ENCODE results near the gene CPVL. TPM values are rescaled to one million over a fixed set of nuclear protein-coding genes. Genes with fewer than 3 reads are reported as not detected.

The CPVL gene
- total RNA-seq, 1 donor from 2014 or later: 30.2 TPM

DNA sequence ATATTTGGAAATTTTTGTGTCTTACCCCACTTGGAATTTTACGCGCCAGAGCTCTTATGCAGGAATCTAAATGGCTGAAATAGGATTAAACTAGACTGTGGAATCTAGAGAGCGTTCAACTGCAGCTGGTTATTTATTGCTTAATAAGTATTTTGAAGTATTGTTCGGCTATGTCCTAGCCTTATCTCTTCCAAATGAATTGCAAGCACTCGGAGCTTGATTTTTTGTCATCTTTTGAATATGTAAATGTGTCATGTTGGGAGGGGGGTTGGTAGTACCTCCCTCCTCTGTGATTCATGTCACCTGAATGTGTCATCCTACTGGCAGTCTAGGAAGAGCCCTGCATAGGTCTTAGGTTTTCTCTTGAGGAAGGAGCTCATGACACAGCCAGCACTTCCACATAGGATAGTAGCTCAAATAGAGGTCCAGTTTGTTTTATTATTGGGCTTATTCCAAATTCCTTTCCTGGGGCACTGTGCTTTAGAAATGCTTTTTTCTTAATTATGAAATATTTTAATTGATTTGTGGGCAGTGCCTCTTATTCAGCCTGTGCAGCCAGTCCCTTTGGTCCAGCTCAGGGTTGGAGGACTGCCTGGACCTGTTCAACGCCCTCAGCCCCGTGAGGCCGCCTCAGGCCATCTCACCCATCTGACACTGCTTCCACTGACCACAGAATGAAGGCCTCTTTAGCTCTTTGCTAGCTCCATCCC is 165.7 kb downstream of the CPVL start:
- DNase-seq (ENCODE audit: extremely low spot score, unreplicated experiment): no peak
- Mint-ChIP-seq H3K9me3 (peaks cover 4% of the 10 kb centered on the region), H3K4me1 (ENCODE audit: unreplicated experiment) (peaks cover 27% of the 10 kb centered on the region), H3K36me3 (peaks cover 1% of the 10 kb centered on the region), H3K27me3 (no peaks in the 10 kb centered on the region), H3K27ac (no peak overlapping the region), H3K4me3 (no peak overlapping the region)
- TF ChIP-seq, protein P1, sequence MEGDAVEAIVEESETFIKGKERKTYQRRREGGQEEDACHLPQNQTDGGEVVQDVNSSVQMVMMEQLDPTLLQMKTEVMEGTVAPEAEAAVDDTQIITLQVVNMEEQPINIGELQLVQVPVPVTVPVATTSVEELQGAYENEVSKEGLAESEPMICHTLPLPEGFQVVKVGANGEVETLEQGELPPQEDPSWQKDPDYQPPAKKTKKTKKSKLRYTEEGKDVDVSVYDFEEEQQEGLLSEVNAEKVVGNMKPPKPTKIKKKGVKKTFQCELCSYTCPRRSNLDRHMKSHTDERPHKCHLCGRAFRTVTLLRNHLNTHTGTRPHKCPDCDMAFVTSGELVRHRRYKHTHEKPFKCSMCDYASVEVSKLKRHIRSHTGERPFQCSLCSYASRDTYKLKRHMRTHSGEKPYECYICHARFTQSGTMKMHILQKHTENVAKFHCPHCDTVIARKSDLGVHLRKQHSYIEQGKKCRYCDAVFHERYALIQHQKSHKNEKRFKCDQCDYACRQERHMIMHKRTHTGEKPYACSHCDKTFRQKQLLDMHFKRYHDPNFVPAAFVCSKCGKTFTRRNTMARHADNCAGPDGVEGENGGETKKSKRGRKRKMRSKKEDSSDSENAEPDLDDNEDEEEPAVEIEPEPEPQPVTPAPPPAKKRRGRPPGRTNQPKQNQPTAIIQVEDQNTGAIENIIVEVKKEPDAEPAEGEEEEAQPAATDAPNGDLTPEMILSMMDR (conservative IDR thresholded peaks at IDR 0.05): no peak

DNA sequence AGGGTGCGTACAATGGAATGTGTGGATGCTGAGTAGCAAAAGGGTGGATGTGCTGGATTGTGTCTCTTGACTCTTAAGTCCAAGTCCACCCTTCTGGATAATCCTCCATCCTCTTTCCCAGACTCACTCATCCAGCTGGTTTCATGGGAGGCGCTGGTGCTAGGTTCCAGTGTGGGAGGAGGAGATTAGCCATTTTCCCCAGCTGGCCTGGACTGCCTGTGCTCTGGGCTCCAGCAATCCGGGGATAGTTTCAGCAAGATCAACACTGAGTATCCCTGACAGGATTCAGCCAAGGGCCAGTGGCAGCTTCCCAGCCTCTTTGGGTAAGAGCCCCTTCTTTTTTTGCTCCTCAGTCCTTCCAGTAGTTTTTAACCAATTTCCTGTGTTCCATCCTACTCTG is 166.6 kb downstream of the CPVL start:
- Mint-ChIP-seq H3K9me3 (peaks cover 4% of the 10 kb centered on the region), H3K4me1 (ENCODE audit: unreplicated experiment) (peaks cover 22% of the 10 kb centered on the region), H3K27ac (no peak overlapping the region), H3K4me3 (no peak overlapping the region), H3K36me3 (no peaks in the 10 kb centered on the region), H3K27me3 (no peaks in the 10 kb centered on the region)
- TF ChIP-seq, protein P1 (conservative IDR thresholded peaks at IDR 0.05): no peak
- no peak for DNase-seq (ENCODE audit: extremely low spot score, unreplicated experiment)

DNA sequence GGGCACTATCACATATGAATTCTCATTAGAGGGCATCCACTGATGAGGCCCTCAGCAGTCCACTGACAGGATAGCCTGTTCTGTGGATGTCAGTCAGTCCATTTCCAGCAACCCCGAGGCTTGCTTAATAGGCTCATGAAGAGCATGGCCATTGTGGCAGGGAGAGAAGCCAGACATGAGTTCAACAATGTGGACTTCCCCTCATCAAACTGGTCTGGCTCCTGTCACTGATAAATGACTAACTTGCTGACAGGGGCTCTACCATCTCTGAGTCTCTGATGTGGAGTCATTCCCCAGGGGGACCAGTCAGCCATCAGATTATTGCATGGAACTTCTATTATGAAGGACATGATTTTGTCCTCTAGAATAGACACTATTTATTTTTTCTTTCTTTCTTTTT is 168.5 kb downstream of the CPVL start:
- peaks cover 3% of the 10 kb centered on the region for H3K36me3 Mint-ChIP-seq
- no peak overlapping the region for H3K27ac Mint-ChIP-seq
- TF ChIP-seq, protein P1 (conservative IDR thresholded peaks at IDR 0.05): no peak
- no peak for DNase-seq (ENCODE audit: extremely low spot score, unreplicated experiment)
- no peak overlapping the region for H3K4me3 Mint-ChIP-seq
- peaks cover 14% of the 10 kb centered on the region for H3K4me1 Mint-ChIP-seq (ENCODE audit: unreplicated experiment)
- H3K9me3 Mint-ChIP-seq: peaks cover 15% of the 10 kb centered on the region
- H3K27me3 Mint-ChIP-seq: no peaks in the 10 kb centered on the region

DNA sequence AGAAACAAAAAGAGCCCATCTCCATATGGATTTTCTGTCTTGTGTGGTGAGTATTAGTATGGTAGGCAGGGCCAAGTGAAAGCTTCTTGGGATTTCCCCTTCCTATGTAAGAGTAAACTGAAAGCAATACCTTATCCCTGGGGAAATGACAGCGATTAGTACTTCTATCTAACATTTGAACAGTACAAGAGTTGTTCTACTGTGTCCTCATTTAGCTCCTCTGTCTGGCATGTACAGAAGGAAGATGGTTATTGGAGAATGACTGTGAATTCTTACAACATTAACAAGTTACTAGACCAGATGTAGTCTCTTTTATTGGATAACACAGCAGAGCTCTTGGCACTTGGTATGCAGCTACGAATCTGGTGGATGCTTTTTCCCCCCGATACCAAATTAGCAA is 170.3 kb downstream of the CPVL start:
- peaks cover 3% of the 10 kb centered on the region for H3K36me3 Mint-ChIP-seq
- TF ChIP-seq, protein P1 (conservative IDR thresholded peaks at IDR 0.05): no peak

DNA sequence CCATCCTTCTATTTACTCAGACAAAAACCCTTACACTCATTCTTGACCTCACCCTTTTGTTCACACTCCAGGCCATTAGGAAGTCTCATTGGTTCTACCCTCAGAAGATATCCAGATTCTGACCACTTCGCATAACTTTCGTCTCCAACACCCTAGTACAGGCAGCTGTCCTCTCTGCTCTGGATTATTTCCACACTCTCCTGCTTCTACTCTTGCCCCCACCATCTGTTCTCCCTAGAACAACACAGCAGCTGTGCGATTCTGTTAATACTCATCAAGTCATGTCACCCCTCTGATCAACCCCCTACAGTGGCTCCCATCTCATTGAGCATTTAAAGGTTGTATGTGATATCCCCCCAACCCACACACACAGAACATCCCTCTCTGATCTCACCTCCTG is 172.7 kb downstream of the CPVL start:
- Mint-ChIP-seq H3K4me3 (no peak overlapping the region), H3K9me3 (peaks cover 27% of the 10 kb centered on the region), H3K27me3 (no peaks in the 10 kb centered on the region), H3K27ac (no peak overlapping the region), H3K4me1 (ENCODE audit: unreplicated experiment) (no peaks in the 10 kb centered on the region), H3K36me3 (peaks cover 3% of the 10 kb centered on the region)
- DNase-seq (ENCODE audit: extremely low spot score, unreplicated experiment): no peak
- TF ChIP-seq, protein P1 (conservative IDR thresholded peaks at IDR 0.05): no peak

More for the DNA sequence above, 170.3 kb downstream of the CPVL start:
- no peak overlapping the region for H3K4me3 Mint-ChIP-seq
- H3K9me3 Mint-ChIP-seq: peaks cover 22% of the 10 kb centered on the region
- no peak overlapping the region for H3K27ac Mint-ChIP-seq
- H3K4me1 Mint-ChIP-seq (ENCODE audit: unreplicated experiment): peaks cover 8% of the 10 kb centered on the region
- DNase-seq (ENCODE audit: extremely low spot score, unreplicated experiment): no peak
- no peaks in the 10 kb centered on the region for H3K27me3 Mint-ChIP-seq
